GM12872 (cell line): ENCODE measurements around the gene KRT34.

Source experiments
- CTCF ChIP-seq: IDR thresholded peaks from 3 replicates; pipeline ENCODE4 v1.5.1; 2011; ENCODE audit warnings: low read depth, mild to moderate bottlenecking, low read length, moderate library complexity; ENCODE audit not compliant: insufficient read depth

KRT34 gene

GRCh38 chr17:41340934-41341861, 40.9 kb downstream of the KRT34 start:
- no peak for TF ChIP-seq CTCF

GRCh38 chr17:41340494-41340893, 41.6 kb downstream of the KRT34 start:
- peak; percentile 24; the same call in 1 of the 3 replicates for TF ChIP-seq CTCF

GRCh38 chr17:41339571-41340172, 42.4 kb downstream of the KRT34 start:
- TF ChIP-seq CTCF, result no peak

- no peak for TF ChIP-seq CTCF
Measured at GRCh38 chr17:41338961-41339485, 43.1 kb downstream of the KRT34 start.

- TF ChIP-seq CTCF, result no peak
Measured at GRCh38 chr17:41335747-41336146, 46.4 kb downstream of the KRT34 start.

- no peak for TF ChIP-seq CTCF
Measured at GRCh38 chr17:41334385-41335305, 47.5 kb downstream of the KRT34 start.

GRCh38 chr17:41333836-41334235, 48.3 kb downstream of the KRT34 start:
- TF ChIP-seq CTCF, result no peak
